Measurements from ENCODE around the gene RAB11FIP4.

- TF ChIP-seq CTCF (IDR thresholded peaks at IDR 0.05) (no peak), POLR2A (IDR thresholded peaks at IDR 0.05) (no peak), EP300 (IDR thresholded peaks at IDR 0.05; ENCODE audit: low read depth) (no peak)
These were observed 102.2 kb downstream of the RAB11FIP4 start for GRCh38 chr17:31493656-31494155.

All from transverse colon (tissue), 3 donors.